ENCODE measurements around the gene RBP3.

Gene RBP3

GRCh38 chr10:47349516-47349915 is 1.4 kb downstream of the RBP3 start:
- Histone ChIP-seq H3K4me1 (ENCODE audit: control insufficient read depth, insufficient read depth, low read length) (peaks cover 3% of the 10 kb centered on the region; the same call in 1 of the 2 replicates), H3K27ac (ENCODE audit: extremely low read depth, low read depth, low read length) (no peak overlapping the region), H3K36me3 (ENCODE audit: control insufficient read depth in 2 of 2, insufficient read depth in 1 of 2, low read length in 2 of 2) (no peaks in the 10 kb centered on the region), H3K4me3 (ENCODE audit: low read depth, low read length) (no peak overlapping the region), H3K9me3 (ENCODE audit: control insufficient read depth, insufficient read depth, low read depth, low read length) (no peaks in the 10 kb centered on the region)
- CTCF ChIA-PET = no interaction called here
- POLR2A ChIA-PET = no interaction called here
- no peak for TF ChIP-seq ZNF223 (tag by site-specific recombination; IDR thresholded peaks at IDR 0.05)
- TF ChIP-seq ZNF266 (tag by site-specific recombination; IDR thresholded peaks at IDR 0.05; ENCODE audit: low read depth) = no peak
- no peak for TF ChIP-seq ZNF530 (tag by site-specific recombination; IDR thresholded peaks at IDR 0.05; ENCODE audit: low read depth)
- no peak for TF ChIP-seq KLF1 (tag by site-specific recombination; IDR thresholded peaks at IDR 0.05)
- no peak for TF ChIP-seq ZNF366 (tag by site-specific recombination; conservative IDR thresholded peaks at IDR 0.05)
- TF ChIP-seq MZF1 (tag by site-specific recombination; IDR thresholded peaks at IDR 0.05; ENCODE audit: borderline replicate concordance) = no peak
- TF ChIP-seq ZFP3 (tag by site-specific recombination; IDR thresholded peaks at IDR 0.05; ENCODE audit: low read depth) = no peak
- no peak for TF ChIP-seq ZNF18 (tag by site-specific recombination; IDR thresholded peaks at IDR 0.05)
- TF ChIP-seq REPIN1 (tag by site-specific recombination; IDR thresholded peaks at IDR 0.05; ENCODE audit: low read depth) = no peak
- no peak for TF ChIP-seq ELK4 (IDR thresholded peaks at IDR 0.05; ENCODE audit: borderline replicate concordance, low read depth, low read length)
- TF ChIP-seq ZNF664 (tag by site-specific recombination; IDR thresholded peaks at IDR 0.05) = no peak

GRCh38 chr10:47349941-47350371 is 1.8 kb downstream of the RBP3 start:
- H3K4me1 ChIP-seq (ENCODE audit: control insufficient read depth, insufficient read depth, low read length) = peaks cover 3% of the 10 kb centered on the region; the same call in 1 of the 2 replicates
- no peak overlapping the region for H3K4me3 ChIP-seq (ENCODE audit: low read depth, low read length)
- H3K36me3 ChIP-seq (ENCODE audit: control insufficient read depth in 2 of 2, insufficient read depth in 1 of 2, low read length in 2 of 2) = no peaks in the 10 kb centered on the region
- CTCF ChIA-PET = no interaction called here
- H3K9me3 ChIP-seq (ENCODE audit: control insufficient read depth, insufficient read depth, low read depth, low read length) = no peaks in the 10 kb centered on the region
- no peak overlapping the region for H3K27ac ChIP-seq (ENCODE audit: extremely low read depth, low read depth, low read length)
- POLR2A ChIA-PET = no interaction called here
- no peak for TF ChIP-seq ZNF670 (tag by site-specific recombination; IDR thresholded peaks at IDR 0.05; ENCODE audit: low read depth)
- no peak for TF ChIP-seq ZNF629 (tag by site-specific recombination; IDR thresholded peaks at IDR 0.05)
- no peak for TF ChIP-seq ZNF23 (tag by site-specific recombination; IDR thresholded peaks at IDR 0.05; ENCODE audit: borderline replicate concordance)
- no peak for TF ChIP-seq ZNF513 (tag by site-specific recombination; IDR thresholded peaks at IDR 0.05)
- no peak for TF ChIP-seq GLIS1 (tag by site-specific recombination; IDR thresholded peaks at IDR 0.05)
- no peak for TF ChIP-seq ZFP41 (tag by site-specific recombination; IDR thresholded peaks at IDR 0.05; ENCODE audit: borderline replicate concordance)
- TF ChIP-seq ELK4 (IDR thresholded peaks at IDR 0.05; ENCODE audit: borderline replicate concordance, low read depth, low read length) = no peak
- no peak for TF ChIP-seq SALL2 (tag by site-specific recombination; IDR thresholded peaks at IDR 0.05; ENCODE audit: borderline replicate concordance)
- no peak for TF ChIP-seq ZBTB7A (tag by site-specific recombination; IDR thresholded peaks at IDR 0.05; ENCODE audit: low read depth)

Measured in HEK293 (cell line).